Caco-2 (cell line): ENCODE data around the gene PI4KA. TPM values are rescaled to one million over a fixed set of nuclear protein-coding genes. Genes with fewer than 3 reads are reported as not detected.

Experiments
- BruUV-seq: library from RNA; stranded (reverse); fragments of 400-500 nt; replicated peaks from 2 replicates; lab custom pipeline; 2021; lab: Mats Ljungman, UMichigan
- CTCF ChIA-PET: fragments of 300-600 bp; sonication (Branson Sonifier 250); formaldehyde crosslinking; loops from one replicate; lab custom pipeline; 2022; ENCODE audit warnings: antibody characterized with exemption; lab: Charles Lee
- POLR2A ChIA-PET: fragments of 300-600 bp; sonication (Branson Sonifier 250); formaldehyde crosslinking; loops from one replicate; lab custom pipeline; 2022; ENCODE audit warnings: antibody characterized with exemption; lab: Charles Lee
- DNase-seq, 2 experiments: peaks; one replicate each; pipeline versions ENCODE4 v3.0.0 to v3.0.0-alpha.2; 2020 to 2022
- H3K27me3 ChIP-seq: replicated peaks from 2 replicates; pipeline ENCODE4 v1.6.0; 2011; ENCODE audit warnings: low read length; ENCODE audit not compliant: control insufficient read depth, insufficient read depth
- H3K36me3 ChIP-seq: 2 replicates; pipeline ENCODE4 v1.5.1; 2011; ENCODE audit warnings: low read length; ENCODE audit not compliant: control insufficient read depth, insufficient read depth
- H3K4me1 ChIP-seq: fragments of 250-450 bp; sonication (Bioruptor Pico); 2 replicates; pipeline ENCODE4 v1.5.1; 2020; ENCODE audit warnings: mild to moderate bottlenecking
- H3K4me3 ChIP-seq: 2 replicates; pipeline ENCODE4 v1.5.1; 2011; ENCODE audit warnings: low read depth, mild to moderate bottlenecking, control low read depth, low read length
- H3K9me3 ChIP-seq: fragments of 250-450 bp; sonication (Bioruptor Pico); 2 replicates; pipeline ENCODE4 v1.5.1; 2020; ENCODE audit warnings: mild to moderate bottlenecking, moderate library complexity
- H3K27ac Mint-ChIP-seq: one replicate; pipeline ENCODE4 v1.8.0; 2022; ENCODE audit warnings: mixed read lengths; ENCODE audit not compliant: unreplicated experiment
- H3K27me3 Mint-ChIP-seq: one replicate; pipeline ENCODE4 v1.8.0; 2022; ENCODE audit warnings: mixed read lengths; ENCODE audit not compliant: insufficient read depth, unreplicated experiment
- H3K36me3 Mint-ChIP-seq: one replicate; pipeline ENCODE4 v1.8.0; 2022; ENCODE audit warnings: mild to moderate bottlenecking, mixed read lengths; ENCODE audit not compliant: insufficient read depth, unreplicated experiment
- H3K4me1 Mint-ChIP-seq: one replicate; pipeline ENCODE4 v1.8.0; 2022; ENCODE audit warnings: low read depth, mixed read lengths; ENCODE audit not compliant: unreplicated experiment
- H3K4me3 Mint-ChIP-seq: one replicate; pipeline ENCODE4 v1.8.0; 2022; ENCODE audit warnings: mild to moderate bottlenecking, moderate library complexity, mixed read lengths; ENCODE audit not compliant: unreplicated experiment
- H3K9me3 Mint-ChIP-seq: one replicate; pipeline ENCODE4 v1.8.0; 2022; ENCODE audit warnings: mixed read lengths; ENCODE audit not compliant: unreplicated experiment
- intact Hi-C: fragments of 100-400 bp; cut with micrococcal nuclease; formaldehyde crosslinking; loops from one replicate; pipeline ENCODE4 v1.10.0; 2022; ENCODE audit not compliant: unreplicated experiment
- total RNA-seq: library from RNA; stranded (reverse); gene quantifications from 2 replicates; pipeline ENCODE4 v1.2.3, GENCODE V29; 2022
- TF ChIP-seq, protein P1 (sequence below), 2 experiments: fragments of 200-600 bp in 1 of 2; IDR thresholded peaks; 1 replicate in 1 of 2; 2 replicates in 1 of 2; pipeline versions ENCODE4 v1.5.1 to v1.8.0; 2011 to 2022; ENCODE audit warnings: antibody characterized with exemption in 1 of 2, control low read depth in 1 of 2, inconsistent platforms in 1 of 2, low read depth in 1 of 2, low read length in 1 of 2, mild to moderate bottlenecking in 1 of 2, moderate library complexity in 1 of 2; ENCODE audit not compliant: insufficient read depth in 1 of 2, severe bottlenecking in 1 of 2, unreplicated experiment in 1 of 2

PI4KA gene
- total RNA-seq, 1 experiment from 2014 or later: 66.9 TPM

GRCh38 chr22:20802922-20803553, 55.6 kb downstream of the PI4KA start:
- no peaks in the 10 kb centered on the region; the same call in 1 of the 2 replicates for H3K36me3 ChIP-seq
- no peaks in the 10 kb centered on the region for H3K4me1 ChIP-seq
- no TSS peak for BruUV-seq
- Mint-ChIP-seq H3K9me3 (no peaks in the 10 kb centered on the region), H3K27me3 (no peaks in the 10 kb centered on the region), H3K36me3 (peaks cover 43% of the 10 kb centered on the region), H3K4me3 (no peak overlapping the region), H3K4me1 (no peaks in the 10 kb centered on the region), H3K27ac (no peak overlapping the region)
- no peak overlapping the region for H3K4me3 ChIP-seq
- no peaks in the 10 kb centered on the region for H3K9me3 ChIP-seq
- H3K27me3 ChIP-seq: no peaks in the 10 kb centered on the region
- intact Hi-C loops: loop anchor here (5.0 kb wide), 1 partner anchor 49 kb away; no protein-coding TSS in a partner anchor
- POLR2A ChIA-PET: no interaction called here
- CTCF ChIA-PET: interaction anchor here (0.7 to 1.5 kb wide), 3 partner anchors 9 to 83 kb away, joined by 3 to 4 read pairs (median 4); no protein-coding TSS in a partner anchor
- DNase-seq: no peak
- TF ChIP-seq, protein P1, sequence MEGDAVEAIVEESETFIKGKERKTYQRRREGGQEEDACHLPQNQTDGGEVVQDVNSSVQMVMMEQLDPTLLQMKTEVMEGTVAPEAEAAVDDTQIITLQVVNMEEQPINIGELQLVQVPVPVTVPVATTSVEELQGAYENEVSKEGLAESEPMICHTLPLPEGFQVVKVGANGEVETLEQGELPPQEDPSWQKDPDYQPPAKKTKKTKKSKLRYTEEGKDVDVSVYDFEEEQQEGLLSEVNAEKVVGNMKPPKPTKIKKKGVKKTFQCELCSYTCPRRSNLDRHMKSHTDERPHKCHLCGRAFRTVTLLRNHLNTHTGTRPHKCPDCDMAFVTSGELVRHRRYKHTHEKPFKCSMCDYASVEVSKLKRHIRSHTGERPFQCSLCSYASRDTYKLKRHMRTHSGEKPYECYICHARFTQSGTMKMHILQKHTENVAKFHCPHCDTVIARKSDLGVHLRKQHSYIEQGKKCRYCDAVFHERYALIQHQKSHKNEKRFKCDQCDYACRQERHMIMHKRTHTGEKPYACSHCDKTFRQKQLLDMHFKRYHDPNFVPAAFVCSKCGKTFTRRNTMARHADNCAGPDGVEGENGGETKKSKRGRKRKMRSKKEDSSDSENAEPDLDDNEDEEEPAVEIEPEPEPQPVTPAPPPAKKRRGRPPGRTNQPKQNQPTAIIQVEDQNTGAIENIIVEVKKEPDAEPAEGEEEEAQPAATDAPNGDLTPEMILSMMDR (IDR thresholded peaks at IDR 0.05; ENCODE audit: insufficient read depth in 1 of 2, low read depth in 1 of 2, low read length in 1 of 2, severe bottlenecking in 1 of 2, unreplicated experiment in 1 of 2): no peak

GRCh38 chr22:20802452-20802851, 56.2 kb downstream of the PI4KA start:
- Mint-ChIP-seq H3K27me3 (no peaks in the 10 kb centered on the region), H3K27ac (no peak overlapping the region), H3K4me1 (no peaks in the 10 kb centered on the region), H3K4me3 (no peak overlapping the region), H3K9me3 (no peaks in the 10 kb centered on the region), H3K36me3 (peaks cover 40% of the 10 kb centered on the region)
- Histone ChIP-seq H3K4me3 (no peak overlapping the region), H3K9me3 (no peaks in the 10 kb centered on the region), H3K36me3 (no peaks in the 10 kb centered on the region; the same call in 1 of the 2 replicates), H3K27me3 (no peaks in the 10 kb centered on the region), H3K4me1 (no peaks in the 10 kb centered on the region)
- POLR2A ChIA-PET: no interaction called here
- DNase-seq: no peak
- no TSS peak for BruUV-seq
- intact Hi-C loops: loop anchor here (5.0 kb wide), 1 partner anchor 50 kb away; no protein-coding TSS in a partner anchor
- CTCF ChIA-PET: interaction anchor here (0.7 to 0.9 kb wide), 2 partner anchors 8 to 83 kb away, joined by 3 to 4 read pairs; no protein-coding TSS in a partner anchor
- TF ChIP-seq, protein P1 (IDR thresholded peaks at IDR 0.05; ENCODE audit: insufficient read depth in 1 of 2, low read depth in 1 of 2, low read length in 1 of 2, severe bottlenecking in 1 of 2, unreplicated experiment in 1 of 2): no peak

DNA sequence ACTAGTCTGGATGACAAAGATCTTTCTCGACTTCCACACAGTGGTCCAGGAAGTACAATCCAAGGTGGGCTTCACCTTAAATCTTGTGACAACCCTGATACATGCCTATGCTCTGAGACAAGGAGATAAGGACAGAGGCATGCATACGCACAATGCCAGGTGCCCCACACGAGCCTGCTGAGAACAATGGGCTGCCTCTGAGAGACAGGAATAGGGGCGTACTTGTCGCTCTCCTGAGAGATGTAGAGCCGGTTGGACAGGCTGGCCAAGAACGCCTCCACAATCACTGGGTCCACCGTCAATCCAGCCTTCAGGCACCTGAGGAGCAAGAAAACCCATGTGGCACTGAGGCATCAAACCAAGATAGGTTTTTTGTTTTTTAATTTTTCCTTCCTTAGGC, 59.2 kb downstream of the PI4KA start:
- intact Hi-C loops: no loop called here
- H3K36me3 ChIP-seq: no peaks in the 10 kb centered on the region; the same call in 1 of the 2 replicates
- Mint-ChIP-seq H3K27me3 (no peaks in the 10 kb centered on the region), H3K9me3 (no peaks in the 10 kb centered on the region), H3K4me3 (no peak overlapping the region), H3K27ac (no peak overlapping the region), H3K36me3 (peaks cover 31% of the 10 kb centered on the region), H3K4me1 (no peaks in the 10 kb centered on the region)
- TF ChIP-seq, protein P1 (IDR thresholded peaks at IDR 0.05; ENCODE audit: insufficient read depth in 1 of 2, low read depth in 1 of 2, low read length in 1 of 2, severe bottlenecking in 1 of 2, unreplicated experiment in 1 of 2): no peak
- ChIA-PET POLR2A (no interaction called here), CTCF (interaction anchor here (0.5 kb wide), 1 partner anchor 114 kb away, joined by 5 read pairs; no protein-coding TSS in a partner anchor)
- DNase-seq: no peak
- H3K4me1 ChIP-seq: no peaks in the 10 kb centered on the region
- no peak overlapping the region for H3K4me3 ChIP-seq
- no peaks in the 10 kb centered on the region for H3K9me3 ChIP-seq
- no TSS peak for BruUV-seq
- no peaks in the 10 kb centered on the region for H3K27me3 ChIP-seq
